K562 (cell line): ENCODE results near the gene KRT33B. TPM values are rescaled to one million over a fixed set of nuclear protein-coding genes. Genes with fewer than 3 reads are reported as not detected.

Source experiments
- ATAC-seq: fragments of 200-7000 bp; cut with Tn5 transposase; 3 replicates; pipeline ENCODE4 v1.9.1; 2020; ENCODE audit warnings: moderate library complexity
- BruUV-seq: library from RNA; stranded (reverse); fragments of 400-500 nt; replicated peaks from 2 replicates; lab custom pipeline; 2021; lab: Mats Ljungman, UMichigan
- CTCF ChIA-PET: fragments of 300-600 bp; formaldehyde crosslinking; extraction: SDS; loops from one replicate; lab custom pipeline; 2021; ENCODE audit warnings: low intra/inter-chr PET ratio; lab: Yijun Ruan, JAX
- POLR2A ChIA-PET: fragments of 300-600, 350-650 bp; sonication (Branson Sonifier 250); formaldehyde crosslinking; extraction: SDS; loops from one replicate; lab custom pipeline; 2021; ENCODE audit warnings: antibody characterized with exemption, inconsistent platforms; lab: Yijun Ruan, JAX
- DNase-seq, 4 experiments: peaks; one replicate each; pipeline versions ENCODE4 v3.0.0 to v3.0.0-alpha.2; 2011 to 2018; ENCODE audit warnings: low spot score in 3 of 4, mixed read lengths in 3 of 4; ENCODE audit errors: extremely low read depth in 1 of 4
- FAIRE-seq: peaks from 2 replicates; lab custom pipeline; 2011; peaks lifted over from hg19 to GRCh38; lab: Jason Lieb, UNC
- H2AFZ ChIP-seq: 2 replicates; pipeline ENCODE4 v1.6.0; 2011; ENCODE audit warnings: low read depth, low read length, control low read depth, inconsistent platforms
- H3K27ac ChIP-seq: fragments of 200-600 bp; 3 replicates; pipeline ENCODE4 v1.8.0; 2011; ENCODE audit warnings: low read depth, mild to moderate bottlenecking, control low read depth, inconsistent platforms, low read length, moderate library complexity, mixed read lengths; ENCODE audit errors: extremely low read depth
- H3K27me3 ChIP-seq, 2 experiments: fragments of 300-600 bp in 1 of 2; 2 replicates in 1 of 2; 3 replicates in 1 of 2; pipeline versions ENCODE4 v1.6.0 to v1.8.0; 2011; ENCODE audit warnings: inconsistent platforms in 2 of 2, low read length in 2 of 2, mild to moderate bottlenecking in 1 of 2, mixed read lengths in 1 of 2, moderate library complexity in 1 of 2; ENCODE audit not compliant: control insufficient read depth in 2 of 2, insufficient read depth in 2 of 2
- H3K36me3 ChIP-seq: fragments of 300-600 bp; 3 replicates; pipeline ENCODE4 v1.8.0; 2011; ENCODE audit warnings: mild to moderate bottlenecking, low read length, inconsistent platforms; ENCODE audit not compliant: control insufficient read depth, insufficient read depth
- H3K4me1 ChIP-seq, 2 experiments: fragments of 200-600 bp in 1 of 2; replicated peaks in 1 of 2; 2 replicates in 1 of 2; 3 replicates in 1 of 2; pipeline versions ENCODE4 v1.5.1 to v1.8.0; 2011; ENCODE audit warnings: inconsistent platforms in 2 of 2, low read length in 2 of 2, mild to moderate bottlenecking in 1 of 2, mixed read lengths in 1 of 2, moderate library complexity in 1 of 2; ENCODE audit not compliant: control insufficient read depth in 2 of 2, insufficient read depth in 2 of 2
- H3K4me2 ChIP-seq: 2 replicates; pipeline ENCODE4 v1.6.1; 2011; ENCODE audit warnings: low read length, control low read depth, inconsistent platforms, mixed read lengths; ENCODE audit not compliant: insufficient read depth
- H3K4me3 ChIP-seq: fragments of 200-600 bp; sonication (generic), shearing (Covaris generic); 2 replicates; pipeline ENCODE4 v1.5.1; 2016; ENCODE audit warnings: control low read depth, inconsistent platforms
- H3K79me2 ChIP-seq: fragments of 200-600 bp; 3 replicates; pipeline ENCODE4 v1.8.0; 2011; ENCODE audit warnings: low read length, inconsistent platforms; ENCODE audit not compliant: control insufficient read depth, insufficient read depth
- H3K9ac ChIP-seq, 2 experiments: 2 replicates each; pipeline versions ENCODE4 v1.6.0 to v1.6.1; 2011; ENCODE audit warnings: low read depth in 2 of 2, low read length in 2 of 2, control low read depth in 1 of 2, inconsistent platforms in 1 of 2, mild to moderate bottlenecking in 1 of 2, mixed read lengths in 1 of 2; ENCODE audit not compliant: insufficient read depth in 1 of 2
- H3K9me1 ChIP-seq: one replicate; pipeline ENCODE4 v1.6.0; 2011; ENCODE audit warnings: inconsistent platforms, mild to moderate bottlenecking, low read length, moderate library complexity; ENCODE audit not compliant: control insufficient read depth, insufficient read depth
- H3K9me3 ChIP-seq: replicated peaks from 2 replicates; pipeline ENCODE4 v1.5.1; 2011; ENCODE audit warnings: low read depth, low read length, inconsistent platforms; ENCODE audit not compliant: control insufficient read depth, insufficient read depth
- H4K20me1 ChIP-seq: replicated peaks from 2 replicates; pipeline ENCODE4 v1.6.1; 2011; ENCODE audit warnings: low read length, inconsistent platforms, mixed read lengths; ENCODE audit not compliant: control insufficient read depth, insufficient read depth
- POLR3A ChIP-seq: IDR thresholded peaks from 2 replicates; pipeline ENCODE4 v1.6.1; 2011; ENCODE audit warnings: borderline replicate concordance, mild to moderate bottlenecking, moderate library complexity; ENCODE audit not compliant: insufficient read length, insufficient read depth; ENCODE audit errors: extremely low read depth
- SUPT5H ChIP-seq: fragments of 450-650 bp; IDR thresholded peaks from 2 replicates; pipeline ENCODE4 v1.6.1; 2016
- TAF1 ChIP-seq: IDR thresholded peaks from 2 replicates; pipeline ENCODE4 v1.6.1; 2011; ENCODE audit warnings: mild to moderate bottlenecking, low read length, moderate library complexity; ENCODE audit not compliant: insufficient read depth, control insufficient read depth, severe bottlenecking; ENCODE audit errors: extremely low read depth
- TAF7 ChIP-seq: fragments of 450-650 bp; IDR thresholded peaks from 2 replicates; pipeline ENCODE4 v1.6.1; 2016; ENCODE audit warnings: missing genetic modification characterization, missing compliant biosample characterization
- U2AF1 ChIP-seq: fragments of 200-400 bp; formaldehyde crosslinking; optimal IDR thresholded peaks from 2 replicates; pipeline ENCODE3; 2017; ENCODE audit warnings: mild to moderate bottlenecking, low read depth, low read length, moderate library complexity
- USF1 ChIP-seq: sonication (generic); formaldehyde crosslinking; IDR thresholded peaks from 2 replicates; pipeline ENCODE4 v1.9.0; 2022; ENCODE audit warnings: mild to moderate bottlenecking, missing genetic modification reagents
- WGBS: fragments of 100-300 bp; shearing (Covaris generic); methylation state at CpG from one replicate; pipeline ENCODE4 v1.1.6; 2016; ENCODE audit warnings: low coverage, mixed read lengths; ENCODE audit not compliant: insufficient coverage; ENCODE audit errors: missing lambda C conversion rate; 5-methylcytosine and 5-hydroxymethylcytosine counted together
- in situ Hi-C: fragments of 300-500 bp; cut with MboI; formaldehyde crosslinking; loops from 4 replicates; pipeline ENCODE4 v1.15.0; 2018; ENCODE audit warnings: inconsistent platforms, mixed read lengths
- intact Hi-C: fragments of 100-400 bp; cut with micrococcal nuclease; formaldehyde crosslinking; loops from 2 replicates; pipeline ENCODE4 v1.14.2; 2022
- polyA plus RNA-seq, 8 experiments: library from polyadenylated mRNA; depleted of rRNA in 4 of 8; stranded (reverse) in 5 of 8; unstranded in 3 of 8; fragments of >200 nt; fragmentation: Nextera tagmentation in 2 of 8; fragmentation: Illumina TruSeq in 1 of 8; extraction: Ambion mirVana in 2 of 8; extraction: Trizol in 1 of 8; gene quantifications; 2 replicates each; pipeline versions ENCODE4 v1.2.1 to v1.2.3, GENCODE V29; 2011 to 2014; ENCODE audit warnings: inconsistent platforms in 1 of 8, missing spikeins in 1 of 8
- total RNA-seq, 7 experiments: library from RNA; depleted of rRNA in 6 of 7; stranded (reverse); fragments of >200 nt in 6 of 7; fragmentation: Illumina TruSeq in 2 of 7; extraction: Trizol in 2 of 7; gene quantifications; 2 replicates each; pipeline versions ENCODE4 v1.2.1 to v1.2.3, GENCODE V29; 2011 to 2021; ENCODE audit warnings: low replicate concordance in 1 of 7
- TF ChIP-seq, protein P1 (sequence below): sonication (generic); formaldehyde crosslinking; IDR thresholded peaks from 2 replicates; pipeline ENCODE4 v1.8.1; 2023; ENCODE audit warnings: missing genetic modification reagents, mild to moderate bottlenecking, borderline replicate concordance
- TF ChIP-seq, protein P2 (sequence below): fragments of 250-450 bp; sonication (Bioruptor Pico); IDR thresholded peaks from 2 replicates; pipeline ENCODE4 v1.4.0; 2020; ENCODE audit warnings: mild to moderate bottlenecking

Gene KRT33B
- total and polyA plus RNA-seq, 9 of the 15 experiments (the other 6 are each of a cell fraction or from before 2014, with no cell fraction given), result not detected

DNA sequence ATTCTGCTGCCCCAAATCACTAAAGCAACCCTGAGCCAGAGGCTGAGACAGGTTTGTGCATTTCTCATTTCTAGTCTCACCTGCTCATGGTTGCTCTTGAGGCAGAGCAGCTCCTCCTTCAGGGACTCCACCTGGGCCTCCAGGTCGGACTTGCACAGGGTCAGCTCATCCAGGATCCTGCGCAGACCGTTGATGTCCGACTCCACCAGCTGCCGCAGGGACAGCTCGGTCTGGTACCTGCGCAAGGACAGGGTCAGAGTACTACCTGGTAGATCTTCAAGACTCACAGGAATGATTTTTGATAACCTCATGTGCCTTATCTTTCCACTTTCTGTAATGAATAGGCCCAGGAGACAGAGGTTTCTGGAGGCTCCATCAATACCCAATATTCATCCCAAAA, 26.7 kb upstream of the KRT33B start:
- H3K27ac ChIP-seq, result no peak overlapping the region
- TF ChIP-seq U2AF1, result no peak
- TF ChIP-seq, all 486 proteins: peak for 0
- no peaks in the 10 kb centered on the region for H3K36me3 ChIP-seq
- intact Hi-C loops (no loop called here), in situ Hi-C loops (no loop called here)
- no peak for DNase-seq
- peaks cover 4 to 41% of the 10 kb centered on the region in 2 experiments for H3K27me3 ChIP-seq
- H3K9me3 ChIP-seq, result no peaks in the 10 kb centered on the region
- no peaks in the 10 kb centered on the region for H3K9me1 ChIP-seq
- WGBS, result 2% methylated on average over 7 of the region's 7 CpGs
- H3K4me3 ChIP-seq, result no peak overlapping the region
- no peak overlapping the region for H3K9ac ChIP-seq
- CTCF ChIA-PET, result no interaction called here
- H4K20me1 ChIP-seq, result no peaks in the 10 kb centered on the region
- POLR2A ChIA-PET, result no interaction called here
- no peak for ATAC-seq
- no TSS peak for BruUV-seq
- H3K79me2 ChIP-seq, result no peaks in the 10 kb centered on the region
- H3K4me2 ChIP-seq, result no peak overlapping the region
- H3K4me1 ChIP-seq, result no peaks in the 10 kb centered on the region
- FAIRE-seq, result no peak
- no peak overlapping the region for H2AFZ ChIP-seq

DNA sequence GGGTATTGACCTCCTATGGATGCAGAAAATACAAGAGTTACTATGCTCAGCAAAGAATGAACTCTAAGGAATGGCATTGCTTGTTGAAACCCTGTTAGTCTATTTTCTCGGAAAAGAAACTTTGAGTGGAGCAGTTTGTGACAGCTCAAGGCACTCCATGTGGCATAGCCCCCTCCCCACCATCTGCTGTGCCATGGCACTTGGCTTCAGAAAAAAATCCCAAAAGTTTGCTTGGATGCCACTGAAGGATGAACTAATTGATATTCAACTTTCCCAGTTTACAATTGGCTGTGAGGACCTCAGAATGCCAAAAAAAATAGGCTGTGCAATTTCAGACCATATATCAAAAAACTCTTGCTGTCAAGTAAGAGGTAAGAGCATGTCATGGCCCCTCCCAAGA, 26.0 kb upstream of the KRT33B start:
- POLR2A ChIA-PET, result no interaction called here
- WGBS, result 0% methylated on average over 1 of the region's 1 CpG
- CTCF ChIA-PET, result interaction anchor here (0.7 kb wide), 1 partner anchor 1083 kb away, joined by 7 read pairs; no protein-coding TSS in a partner anchor
- no peak for TF ChIP-seq POLR3A
- TF ChIP-seq, protein P1, sequence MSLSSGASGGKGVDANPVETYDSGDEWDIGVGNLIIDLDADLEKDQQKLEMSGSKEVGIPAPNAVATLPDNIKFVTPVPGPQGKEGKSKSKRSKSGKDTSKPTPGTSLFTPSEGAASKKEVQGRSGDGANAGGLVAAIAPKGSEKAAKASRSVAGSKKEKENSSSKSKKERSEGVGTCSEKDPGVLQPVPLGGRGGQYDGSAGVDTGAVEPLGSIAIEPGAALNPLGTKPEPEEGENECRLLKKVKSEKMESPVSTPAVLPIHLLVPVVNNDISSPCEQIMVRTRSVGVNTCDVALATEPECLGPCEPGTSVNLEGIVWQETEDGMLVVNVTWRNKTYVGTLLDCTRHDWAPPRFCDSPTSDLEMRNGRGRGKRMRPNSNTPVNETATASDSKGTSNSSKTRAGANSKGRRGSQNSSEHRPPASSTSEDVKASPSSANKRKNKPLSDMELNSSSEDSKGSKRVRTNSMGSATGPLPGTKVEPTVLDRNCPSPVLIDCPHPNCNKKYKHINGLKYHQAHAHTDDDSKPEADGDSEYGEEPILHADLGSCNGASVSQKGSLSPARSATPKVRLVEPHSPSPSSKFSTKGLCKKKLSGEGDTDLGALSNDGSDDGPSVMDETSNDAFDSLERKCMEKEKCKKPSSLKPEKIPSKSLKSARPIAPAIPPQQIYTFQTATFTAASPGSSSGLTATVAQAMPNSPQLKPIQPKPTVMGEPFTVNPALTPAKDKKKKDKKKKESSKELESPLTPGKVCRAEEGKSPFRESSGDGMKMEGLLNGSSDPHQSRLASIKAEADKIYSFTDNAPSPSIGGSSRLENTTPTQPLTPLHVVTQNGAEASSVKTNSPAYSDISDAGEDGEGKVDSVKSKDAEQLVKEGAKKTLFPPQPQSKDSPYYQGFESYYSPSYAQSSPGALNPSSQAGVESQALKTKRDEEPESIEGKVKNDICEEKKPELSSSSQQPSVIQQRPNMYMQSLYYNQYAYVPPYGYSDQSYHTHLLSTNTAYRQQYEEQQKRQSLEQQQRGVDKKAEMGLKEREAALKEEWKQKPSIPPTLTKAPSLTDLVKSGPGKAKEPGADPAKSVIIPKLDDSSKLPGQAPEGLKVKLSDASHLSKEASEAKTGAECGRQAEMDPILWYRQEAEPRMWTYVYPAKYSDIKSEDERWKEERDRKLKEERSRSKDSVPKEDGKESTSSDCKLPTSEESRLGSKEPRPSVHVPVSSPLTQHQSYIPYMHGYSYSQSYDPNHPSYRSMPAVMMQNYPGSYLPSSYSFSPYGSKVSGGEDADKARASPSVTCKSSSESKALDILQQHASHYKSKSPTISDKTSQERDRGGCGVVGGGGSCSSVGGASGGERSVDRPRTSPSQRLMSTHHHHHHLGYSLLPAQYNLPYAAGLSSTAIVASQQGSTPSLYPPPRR (CRISPR knock-in tag), result no peak
- TF ChIP-seq TAF7 (tag), result no peak
- TF ChIP-seq TAF1, result no peak
- no peak for TF ChIP-seq USF1 (CRISPR knock-in tag)
- TF ChIP-seq, protein P2, sequence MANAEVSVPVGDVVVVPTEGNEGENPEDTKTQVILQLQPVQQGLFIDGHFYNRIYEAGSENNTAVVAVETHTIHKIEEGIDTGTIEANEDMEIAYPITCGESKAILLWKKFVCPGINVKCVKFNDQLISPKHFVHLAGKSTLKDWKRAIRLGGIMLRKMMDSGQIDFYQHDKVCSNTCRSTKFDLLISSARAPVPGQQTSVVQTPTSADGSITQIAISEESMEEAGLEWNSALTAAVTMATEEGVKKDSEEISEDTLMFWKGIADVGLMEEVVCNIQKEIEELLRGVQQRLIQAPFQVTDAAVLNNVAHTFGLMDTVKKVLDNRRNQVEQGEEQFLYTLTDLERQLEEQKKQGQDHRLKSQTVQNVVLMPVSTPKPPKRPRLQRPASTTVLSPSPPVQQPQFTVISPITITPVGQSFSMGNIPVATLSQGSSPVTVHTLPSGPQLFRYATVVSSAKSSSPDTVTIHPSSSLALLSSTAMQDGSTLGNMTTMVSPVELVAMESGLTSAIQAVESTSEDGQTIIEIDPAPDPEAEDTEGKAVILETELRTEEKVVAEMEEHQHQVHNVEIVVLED (CRISPR knock-in tag), result no peak
- no peak for TF ChIP-seq SUPT5H

More for the DNA sequence above, 26.0 kb upstream of the KRT33B start:
- Histone ChIP-seq H3K4me3 (no peak overlapping the region), H4K20me1 (no peaks in the 10 kb centered on the region), H3K27ac (no peak overlapping the region), H3K9me1 (no peaks in the 10 kb centered on the region), H3K4me2 (no peak overlapping the region), H3K4me1 (no peaks in the 10 kb centered on the region), H3K27me3 (peaks cover 4 to 41% of the 10 kb centered on the region in 2 experiments), H3K79me2 (no peaks in the 10 kb centered on the region), H3K9me3 (no peaks in the 10 kb centered on the region), H3K36me3 (no peaks in the 10 kb centered on the region), H3K9ac (no peak overlapping the region), H2AFZ (no peak overlapping the region)
- BruUV-seq, result no TSS peak
- DNase-seq, result no peak
- intact Hi-C loops, result no loop called here
- ATAC-seq, result no peak
- FAIRE-seq, result no peak
- in situ Hi-C loops, result no loop called here
